Ureter (tissue), 1 donor: Measurements from ENCODE around the gene COL4A2. TPM values are rescaled to one million over a fixed set of nuclear protein-coding genes. Genes with fewer than 3 reads are reported as not detected.

ENCODE experiments used
- DNase-seq: peaks from one replicate; pipeline ENCODE4 v3.0.0-alpha.2; 2020; ENCODE audit warnings: low spot score
- total RNA-seq: library from RNA; stranded (reverse); gene quantifications from one replicate; pipeline ENCODE4 v1.2.4, GENCODE V29; 2023
- donor health status: DM: yes; HTN: yes; CAD: no.

Gene COL4A2
- total RNA-seq, 1 donor from 2014 or later, result 227 TPM

DNA sequence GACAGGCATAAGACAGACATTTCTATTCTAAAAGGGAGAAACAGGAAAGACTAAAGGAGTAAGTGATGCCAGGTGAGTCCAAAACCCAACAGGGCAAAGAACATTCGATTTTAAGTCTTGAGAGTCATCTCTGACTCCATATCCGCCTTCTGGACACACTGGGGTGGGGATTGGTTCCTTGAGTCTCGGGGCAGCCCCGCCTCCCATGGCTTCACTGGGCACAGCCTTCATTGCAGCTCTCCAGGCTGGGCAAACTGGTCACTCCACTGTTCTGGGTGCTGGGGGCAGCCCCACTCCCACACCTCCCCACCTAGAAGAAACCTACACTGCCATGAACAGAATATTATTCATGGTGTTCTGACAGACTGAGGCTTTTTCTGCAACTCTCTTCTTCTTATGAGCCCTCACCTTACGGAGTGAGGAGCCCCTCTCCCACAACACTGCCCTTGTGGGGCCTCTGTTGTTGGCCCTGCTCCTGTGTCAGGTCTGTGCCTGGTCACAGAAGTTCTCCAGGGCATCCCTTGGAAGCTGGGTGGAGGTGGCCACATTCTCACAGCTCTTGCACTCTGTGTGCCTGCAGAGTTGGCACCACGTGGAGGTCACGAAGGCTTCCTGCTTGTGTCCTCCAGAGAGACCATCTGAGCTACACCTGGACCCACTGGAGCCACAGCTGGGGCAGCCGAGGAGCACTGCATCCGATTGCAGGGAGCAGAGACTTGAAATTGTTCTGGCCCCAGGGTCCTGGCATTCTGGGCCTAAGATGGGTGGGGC is 95.4 kb downstream of the COL4A2 start:
- no peak for DNase-seq

DNA sequence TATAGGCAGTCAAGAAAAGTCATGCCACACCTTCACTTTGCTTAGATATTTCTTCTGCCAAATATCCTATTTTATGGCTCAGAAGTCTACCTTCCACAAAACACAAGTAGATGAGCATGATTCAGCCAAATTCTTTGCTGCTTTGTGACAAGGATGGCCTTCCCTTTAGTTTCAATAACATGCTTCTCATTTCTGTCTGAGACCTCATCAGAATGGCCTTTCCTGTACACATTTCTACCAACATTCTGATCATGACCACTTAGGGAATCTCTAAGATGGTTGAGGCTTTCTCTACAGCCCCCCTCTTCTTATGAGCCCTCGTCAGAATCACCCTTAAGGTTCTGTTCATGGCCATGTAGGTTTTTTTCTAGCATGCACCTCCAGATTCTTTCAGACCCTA is 96.2 kb downstream of the COL4A2 start:
- no peak for DNase-seq

DNA sequence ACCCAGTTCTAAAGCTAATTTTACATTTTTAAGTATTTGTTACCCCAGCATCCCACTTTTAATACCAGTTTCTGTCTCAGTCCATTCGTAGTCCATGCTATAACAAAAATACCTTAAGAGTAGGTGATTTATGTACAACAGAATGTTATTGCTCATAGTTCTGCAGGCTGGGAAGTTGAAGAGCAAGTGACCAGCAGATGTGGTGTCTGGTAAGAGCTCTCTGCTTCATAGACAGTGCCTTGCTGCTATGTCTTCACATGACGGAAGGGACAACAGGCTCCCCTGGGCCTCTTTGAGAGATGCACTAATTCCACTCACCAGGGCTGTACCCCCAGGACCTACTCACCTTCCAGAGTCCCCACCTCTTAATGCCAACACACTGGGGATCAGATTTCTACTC is 96.6 kb downstream of the COL4A2 start:
- DNase-seq, result no peak

DNA sequence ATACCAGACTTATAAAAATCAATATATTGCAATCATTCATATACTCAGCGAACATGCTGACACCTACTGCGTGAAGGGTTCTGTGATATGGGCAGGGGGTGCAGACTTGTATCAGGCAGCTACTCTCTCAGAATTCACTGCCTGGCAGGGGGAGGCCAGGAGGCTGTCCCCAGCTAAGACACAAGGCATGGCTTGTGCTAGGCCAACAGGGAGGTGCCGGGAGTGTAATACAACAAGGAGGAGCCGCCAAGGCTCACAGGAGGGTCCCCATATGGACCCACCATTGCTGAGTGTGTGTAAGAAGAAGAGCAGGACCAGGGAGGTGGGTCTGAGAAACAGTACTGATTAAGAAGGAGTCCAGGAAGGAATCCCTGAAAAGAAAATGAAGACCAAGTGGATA is 97.2 kb downstream of the COL4A2 start:
- no peak for DNase-seq

DNA sequence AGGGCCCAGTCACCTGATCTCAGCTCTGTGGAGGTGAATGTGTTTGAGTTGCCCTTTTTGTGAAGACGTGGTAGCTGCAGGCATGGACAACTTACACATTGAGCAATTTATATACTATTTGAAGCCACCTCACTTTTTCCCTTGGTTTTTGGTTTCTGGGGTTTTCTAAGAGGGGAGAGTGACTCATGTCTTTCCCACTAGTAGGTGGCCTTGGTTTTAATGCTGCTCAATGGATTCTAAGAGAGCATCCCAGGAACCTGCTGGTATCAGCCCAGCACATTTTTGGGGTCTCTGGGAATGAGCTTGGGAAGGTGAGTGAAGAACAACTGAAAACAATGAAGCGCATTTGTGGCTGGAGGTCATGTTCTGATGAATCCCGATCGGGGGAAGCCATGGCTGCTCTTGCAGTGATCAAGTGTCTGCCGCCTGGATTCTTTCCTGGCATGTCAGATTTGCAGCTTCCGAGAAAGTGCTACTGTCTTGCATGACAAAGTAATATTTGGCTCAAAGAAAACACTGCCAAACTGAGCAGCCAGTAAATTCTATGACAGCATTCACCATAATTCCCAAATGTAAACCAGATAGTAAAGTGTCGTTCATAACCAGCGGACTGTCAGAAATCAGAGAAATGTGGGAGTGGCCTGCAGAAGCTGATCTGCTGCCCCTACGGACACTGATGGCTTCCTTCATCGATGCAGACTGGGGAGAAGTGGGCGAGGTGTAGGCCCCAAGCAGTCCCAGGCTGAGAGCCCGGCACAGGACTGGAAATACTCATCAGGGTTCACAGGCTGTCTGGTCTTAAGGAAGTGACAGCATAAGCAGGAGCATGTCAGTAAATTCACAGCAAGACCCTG is 98.7 kb downstream of the COL4A2 start:
- DNase-seq, result no peak

DNA sequence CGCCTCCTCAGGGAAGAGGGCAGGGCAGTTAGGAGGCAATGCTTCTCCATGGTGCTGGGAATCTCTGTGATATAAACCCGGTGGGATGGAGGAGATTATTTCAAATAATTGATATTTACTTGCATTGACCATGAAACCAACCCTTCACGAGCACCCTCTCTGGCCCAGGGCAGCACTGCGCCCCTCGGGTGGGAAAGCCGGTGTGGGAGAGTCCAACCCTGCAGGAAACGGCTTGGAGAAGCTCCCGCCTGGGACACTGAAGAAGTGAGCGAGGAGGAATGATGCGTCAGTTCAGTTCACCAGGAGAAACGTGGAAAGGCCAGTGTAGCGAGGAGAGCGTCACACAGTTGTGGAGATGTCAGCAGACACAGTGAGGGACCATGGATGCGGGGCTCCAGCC is 99.9 kb downstream of the COL4A2 start:
- no peak for DNase-seq

DNA sequence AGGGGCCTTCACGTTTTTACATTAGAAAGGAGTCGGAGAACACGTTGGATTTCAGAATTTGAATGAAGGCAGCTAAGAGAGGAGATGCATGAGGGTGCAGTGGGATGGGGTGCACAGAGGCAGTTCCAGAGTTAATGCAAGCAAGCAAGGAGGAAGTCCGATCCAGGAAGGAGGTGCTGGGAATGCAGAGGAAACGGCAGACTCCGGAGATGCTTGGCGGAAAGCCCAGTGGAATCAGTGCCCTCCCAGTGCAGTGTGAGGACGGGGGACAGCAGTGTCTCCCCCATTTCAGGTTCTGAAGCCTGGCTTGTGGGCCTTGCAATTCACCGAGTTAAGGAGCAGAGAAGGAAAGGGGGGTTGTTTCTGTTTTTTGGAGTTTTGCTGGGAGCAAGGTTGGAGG is 100.4 kb downstream of the COL4A2 start:
- DNase-seq, result peak; percentile 38

DNA sequence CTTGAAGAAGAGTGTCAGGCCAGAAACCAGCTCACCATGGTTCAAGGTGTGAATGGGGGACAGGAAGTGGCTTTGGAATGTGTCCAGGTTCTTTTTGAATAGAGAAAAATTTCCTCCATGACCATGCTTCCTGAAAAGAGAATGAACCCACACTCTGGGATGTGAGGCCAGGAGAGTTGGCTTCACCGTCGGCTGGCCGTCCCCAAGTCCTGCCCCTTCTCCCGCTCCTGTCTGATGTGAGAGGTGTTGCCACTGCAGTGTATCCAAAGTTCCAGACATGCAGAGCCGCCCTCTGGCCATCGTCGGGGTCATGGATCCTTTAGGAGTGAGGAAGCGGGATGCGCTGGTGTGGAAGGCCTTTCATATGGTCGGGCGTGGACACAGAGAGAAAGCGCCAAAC is 101.2 kb downstream of the COL4A2 start:
- DNase-seq, result peak; percentile 38

DNA sequence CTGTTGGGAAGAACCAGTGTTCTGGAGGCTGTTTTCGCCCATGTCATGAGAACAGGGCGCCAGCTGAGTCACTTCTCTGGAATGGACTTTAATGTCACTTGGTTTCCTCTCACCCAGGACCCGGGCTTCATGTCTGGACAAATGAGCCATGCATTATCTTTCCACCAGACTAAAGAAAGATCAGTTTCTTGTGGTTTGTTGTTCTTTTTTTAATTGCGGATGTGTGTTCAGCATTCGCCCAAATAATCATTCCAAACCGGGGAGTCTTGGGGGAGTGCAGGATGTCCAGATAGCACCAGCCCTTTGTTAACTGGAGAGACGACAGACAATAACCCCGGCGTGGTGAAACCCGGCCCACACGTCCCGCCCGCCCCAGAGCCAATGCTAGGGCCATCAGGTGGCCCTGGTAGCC is 102.5 kb downstream of the COL4A2 start:
- DNase-seq, result no peak

DNA sequence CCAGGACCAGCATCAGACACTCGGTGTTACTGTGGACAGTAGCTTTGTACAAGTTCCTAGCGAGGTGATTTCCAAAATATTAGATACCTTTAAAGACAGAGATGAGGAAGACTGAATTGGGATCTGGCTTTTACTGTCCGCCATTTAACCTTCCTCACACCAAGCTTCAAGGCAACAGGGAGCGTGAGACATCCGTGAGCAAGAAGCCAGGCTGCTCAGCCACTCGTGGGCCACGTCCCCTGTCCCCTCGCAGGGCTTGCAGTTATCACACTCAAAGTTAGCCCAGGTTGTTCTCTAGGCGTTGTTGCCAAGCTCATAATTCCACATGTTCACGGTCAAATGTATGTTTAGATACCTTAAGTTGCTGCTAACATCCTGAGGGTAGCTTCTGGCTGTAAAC is 102.9 kb downstream of the COL4A2 start:
- DNase-seq, result peak; percentile 20

DNA sequence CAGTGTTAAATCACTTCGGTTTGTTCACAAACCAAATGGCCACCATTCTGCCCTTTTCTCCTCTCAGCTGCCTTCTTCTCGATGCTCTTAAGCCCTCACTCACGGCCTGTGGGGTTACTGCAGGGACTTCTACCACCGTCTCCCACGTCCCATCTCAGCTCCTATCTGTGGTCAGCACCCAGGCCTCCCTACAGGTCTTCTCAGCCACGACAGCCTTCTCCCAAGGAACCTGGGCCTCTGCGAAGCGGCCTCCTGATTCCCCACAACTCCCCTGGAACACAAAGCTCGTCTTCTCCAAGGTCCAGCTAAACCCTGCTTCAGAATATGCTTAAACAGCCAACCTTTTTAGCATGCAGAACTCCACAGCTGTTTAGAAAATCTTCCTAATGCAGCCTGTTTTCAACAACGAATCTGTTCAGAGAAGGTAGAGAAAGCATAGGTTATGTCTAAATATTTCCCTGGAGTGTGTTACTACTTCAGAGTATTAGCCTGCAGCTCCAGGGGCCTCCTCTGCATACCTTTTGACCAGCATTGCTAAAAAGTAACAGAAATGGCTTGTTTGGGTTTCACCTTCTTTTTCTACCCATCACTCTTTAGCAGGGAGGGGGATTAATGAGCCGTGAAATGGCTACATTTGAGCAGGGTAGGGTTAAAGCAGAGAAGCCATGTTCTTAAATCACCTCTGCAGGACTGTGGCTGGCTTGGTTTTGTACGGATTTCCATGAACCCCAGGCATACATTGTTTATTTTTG is 104.0 kb downstream of the COL4A2 start:
- DNase-seq, result peak; percentile 23

DNA sequence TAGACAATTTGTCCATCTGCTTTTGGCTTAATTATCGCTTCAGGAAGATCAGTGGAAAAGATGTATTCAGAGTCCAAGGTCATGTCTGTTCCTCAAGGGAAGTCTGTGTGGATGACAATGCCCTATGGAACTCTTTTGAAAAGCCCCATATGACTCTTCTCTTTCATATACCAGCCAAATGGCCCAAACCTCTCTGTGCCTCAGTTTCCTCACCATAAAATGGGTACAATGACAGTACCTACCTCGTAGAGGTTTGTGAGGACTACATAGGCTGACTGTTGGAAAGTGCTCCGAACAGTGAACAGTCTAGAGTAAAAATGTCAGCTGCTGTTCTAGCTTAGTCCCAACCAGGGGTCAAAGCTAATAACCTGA is 104.6 kb downstream of the COL4A2 start:
- DNase-seq, result no peak

DNA sequence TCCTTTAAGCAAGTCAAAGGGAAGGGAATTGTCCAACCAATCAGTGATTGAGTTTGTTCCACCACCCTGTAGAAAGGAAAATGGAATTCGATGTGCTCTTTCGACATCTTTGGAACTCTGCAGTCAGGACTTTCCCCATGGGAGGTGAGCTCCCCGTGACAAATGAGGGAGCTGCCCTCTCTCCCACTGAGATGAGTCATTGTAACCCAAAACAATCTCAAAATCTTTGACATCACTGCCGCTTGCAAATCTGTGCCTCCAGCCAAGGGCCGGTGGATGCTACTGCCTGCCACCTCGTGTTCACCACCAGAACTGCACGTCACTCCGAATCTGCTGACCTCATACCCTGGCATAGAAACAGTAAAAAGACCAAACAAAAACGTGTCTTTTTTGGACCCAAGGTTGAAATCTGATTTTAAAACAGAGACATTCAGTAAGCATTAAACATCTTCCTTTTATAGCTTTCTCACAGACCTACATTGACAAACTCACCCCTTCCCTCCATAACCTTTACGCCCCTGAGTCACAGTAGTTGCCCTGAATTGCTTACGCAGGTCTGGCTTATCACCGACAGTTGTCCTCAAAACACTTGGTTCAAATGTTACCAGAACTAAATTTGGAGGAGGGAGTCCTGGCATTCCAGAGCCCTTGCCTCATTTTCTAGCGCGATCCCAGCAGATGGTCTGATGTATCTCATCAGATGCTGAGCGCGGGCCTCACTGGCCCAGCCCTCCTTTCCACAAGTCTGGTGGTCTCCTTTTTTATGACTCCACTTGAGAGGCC is 105.2 kb downstream of the COL4A2 start:
- DNase-seq, result peak; percentile 89

DNA sequence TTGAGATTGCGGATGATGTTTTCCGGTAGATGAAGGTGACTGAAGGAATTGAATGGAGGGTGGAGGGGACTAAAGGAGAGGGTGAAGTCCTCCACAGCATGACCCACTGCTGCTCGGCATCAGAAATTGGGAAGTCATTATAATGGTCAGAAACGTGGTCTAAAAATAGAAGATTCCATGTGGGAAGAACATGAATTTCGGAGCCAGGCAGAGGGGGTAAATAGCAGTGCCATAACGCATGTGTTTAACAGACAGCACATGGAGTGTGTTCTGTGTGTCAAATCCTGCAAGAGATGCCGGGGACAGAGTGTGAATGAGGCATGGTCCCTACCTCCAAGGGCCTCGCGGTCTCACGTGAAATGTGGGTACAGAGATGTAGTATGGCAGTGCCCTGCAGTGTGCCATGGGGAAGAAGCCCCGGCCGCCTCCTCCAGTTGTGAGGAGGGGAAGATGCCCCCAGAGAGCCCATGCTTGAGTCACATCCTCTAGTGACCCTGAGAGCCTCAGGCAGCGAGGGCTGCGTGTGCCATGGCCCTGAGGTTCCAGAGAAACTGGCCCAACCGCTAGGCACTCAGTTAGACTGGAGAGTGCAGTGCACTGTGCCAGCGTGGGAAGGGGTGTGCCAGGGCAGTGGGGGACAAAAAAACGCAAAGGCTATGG is 106.1 kb downstream of the COL4A2 start:
- DNase-seq, result peak; percentile 37

DNA sequence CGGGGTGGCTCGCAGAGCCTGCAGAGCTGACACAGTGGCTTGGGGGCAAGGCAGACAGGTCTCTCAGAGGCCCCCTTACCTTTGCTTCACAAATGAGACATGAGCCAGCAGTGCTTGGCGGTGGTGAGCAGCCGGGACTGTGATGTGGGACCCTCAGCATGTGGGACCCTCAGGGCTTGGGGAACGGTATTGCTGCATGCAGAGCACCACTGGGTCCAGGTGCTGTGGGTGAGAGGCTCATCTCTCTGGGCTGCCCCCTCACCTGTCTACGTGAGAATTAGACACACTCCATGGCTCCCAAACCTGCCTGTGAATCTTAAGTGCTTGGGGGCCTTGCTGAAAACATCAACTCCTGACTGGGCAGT is 106.6 kb downstream of the COL4A2 start:
- DNase-seq, result peak; percentile 40

DNA sequence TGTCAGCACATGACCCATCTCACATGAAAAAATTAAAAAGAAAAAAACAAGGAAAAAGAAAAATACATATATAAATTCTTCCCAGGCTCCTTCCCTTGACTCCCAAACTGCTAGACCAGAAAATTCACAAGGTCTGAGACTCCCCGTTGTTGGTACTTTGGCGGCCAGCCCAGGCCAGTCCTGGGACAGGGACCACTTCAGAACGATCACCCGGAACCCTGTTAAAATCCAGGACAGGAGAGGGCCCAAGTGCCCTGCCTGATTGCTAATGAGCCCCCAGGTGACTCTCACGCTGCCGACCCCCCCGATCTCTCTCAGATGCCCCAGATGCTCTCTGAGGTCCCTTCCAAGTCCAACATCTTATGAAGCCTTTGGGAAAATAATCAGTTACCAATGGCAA is 107.2 kb downstream of the COL4A2 start:
- peak; percentile 38 for DNase-seq

DNA sequence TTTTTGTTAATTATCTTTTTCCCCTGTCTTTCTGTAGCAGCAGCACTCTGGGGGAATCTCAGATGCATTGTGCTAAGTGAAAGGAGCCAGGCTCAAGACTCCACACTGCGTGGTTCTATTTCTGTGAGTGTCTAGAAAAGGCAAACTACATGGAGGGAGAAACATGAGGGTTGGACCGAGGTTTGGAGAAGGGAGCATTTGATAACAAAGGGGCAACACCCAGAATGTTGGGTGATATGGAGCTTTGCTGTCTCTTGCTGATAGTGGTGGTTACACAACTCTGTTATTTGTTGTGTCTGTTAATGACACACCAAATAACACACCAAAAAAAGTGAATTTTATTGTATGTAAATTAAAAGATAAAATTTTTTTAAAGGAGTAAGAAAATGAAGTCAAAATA is 107.8 kb downstream of the COL4A2 start:
- DNase-seq, result no peak

DNA sequence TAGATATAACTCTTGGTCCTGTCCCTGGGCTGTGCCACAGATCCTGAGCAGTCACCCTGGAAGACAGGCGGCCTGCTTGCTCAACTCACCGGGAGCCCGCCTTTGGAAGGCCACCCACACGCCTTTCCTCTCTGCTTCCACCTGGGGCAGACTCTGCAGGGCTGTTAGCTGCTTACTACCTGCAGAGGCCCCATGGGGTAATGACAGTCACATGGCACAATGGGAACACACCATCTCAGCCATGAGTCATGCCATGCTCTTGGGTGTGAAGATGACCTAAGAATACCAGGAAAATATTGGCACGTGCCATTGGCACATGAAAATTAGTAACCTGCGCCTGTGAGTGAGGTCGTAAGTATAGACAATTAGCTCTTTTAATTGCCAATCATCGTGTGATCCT is 108.6 kb downstream of the COL4A2 start:
- no peak for DNase-seq

DNA sequence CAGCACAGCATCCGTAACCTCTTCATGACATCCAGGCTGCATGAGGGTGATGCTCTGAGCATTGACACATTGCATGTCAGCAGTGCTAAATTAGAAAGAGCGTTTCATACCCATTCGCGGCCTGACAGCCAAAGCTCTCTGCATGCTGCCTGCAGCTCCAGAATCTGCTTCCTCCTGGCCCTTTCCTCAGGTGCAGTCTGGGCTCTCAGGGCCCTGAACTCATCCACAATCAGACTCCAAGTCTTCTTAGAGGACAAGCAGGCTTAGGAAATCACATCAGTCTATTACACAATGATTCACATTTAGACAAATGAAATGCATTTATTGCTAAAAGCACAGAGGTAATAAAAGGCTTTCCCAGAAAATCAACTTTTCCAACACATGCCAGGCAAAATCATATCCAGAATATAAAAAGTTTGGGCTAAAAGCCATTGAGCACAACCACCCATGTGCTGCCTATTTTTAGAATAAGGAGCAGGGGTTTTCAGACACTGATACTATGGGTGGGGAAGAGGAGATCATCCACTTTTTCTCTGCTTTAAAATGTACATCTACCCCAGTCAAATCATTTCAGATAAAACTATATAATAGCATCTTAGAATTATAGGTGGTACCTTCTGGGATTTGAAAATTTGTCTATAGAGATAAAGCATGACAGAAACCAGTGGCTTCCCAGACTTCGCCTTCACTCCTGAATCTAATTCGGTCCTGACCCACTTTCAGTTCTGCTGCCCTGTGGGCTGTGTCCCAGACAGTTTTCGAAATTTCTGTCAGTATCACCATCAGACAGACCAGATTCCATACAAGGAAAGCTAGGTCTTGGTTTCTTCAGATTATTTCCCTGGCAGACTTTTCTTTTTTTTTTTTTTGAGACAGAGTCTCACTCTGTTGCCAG is 109.3 kb downstream of the COL4A2 start:
- DNase-seq, result no peak

DNA sequence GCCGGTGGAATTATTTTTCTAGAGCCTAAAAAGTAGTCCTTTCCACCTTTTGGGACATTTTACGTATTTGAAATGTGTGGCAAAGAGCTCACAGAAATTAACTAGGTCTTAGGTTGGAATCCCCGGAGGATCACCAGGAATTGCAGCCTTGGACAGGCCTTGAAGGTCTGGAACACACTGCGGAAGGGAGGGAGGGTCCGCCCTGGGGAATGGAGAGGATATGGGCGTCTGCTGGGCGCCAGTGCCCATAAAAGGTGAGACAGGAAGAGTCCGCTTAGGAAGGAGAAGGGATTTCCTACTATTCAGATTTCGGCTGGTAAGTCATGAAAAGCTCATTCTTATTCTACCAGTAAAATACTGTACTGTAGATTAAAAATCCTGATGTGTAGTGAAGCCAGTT is 111.9 kb downstream of the COL4A2 start:
- DNase-seq, result no peak
